ENCODE data around the gene NOP16.

NOP16 gene

DNA sequence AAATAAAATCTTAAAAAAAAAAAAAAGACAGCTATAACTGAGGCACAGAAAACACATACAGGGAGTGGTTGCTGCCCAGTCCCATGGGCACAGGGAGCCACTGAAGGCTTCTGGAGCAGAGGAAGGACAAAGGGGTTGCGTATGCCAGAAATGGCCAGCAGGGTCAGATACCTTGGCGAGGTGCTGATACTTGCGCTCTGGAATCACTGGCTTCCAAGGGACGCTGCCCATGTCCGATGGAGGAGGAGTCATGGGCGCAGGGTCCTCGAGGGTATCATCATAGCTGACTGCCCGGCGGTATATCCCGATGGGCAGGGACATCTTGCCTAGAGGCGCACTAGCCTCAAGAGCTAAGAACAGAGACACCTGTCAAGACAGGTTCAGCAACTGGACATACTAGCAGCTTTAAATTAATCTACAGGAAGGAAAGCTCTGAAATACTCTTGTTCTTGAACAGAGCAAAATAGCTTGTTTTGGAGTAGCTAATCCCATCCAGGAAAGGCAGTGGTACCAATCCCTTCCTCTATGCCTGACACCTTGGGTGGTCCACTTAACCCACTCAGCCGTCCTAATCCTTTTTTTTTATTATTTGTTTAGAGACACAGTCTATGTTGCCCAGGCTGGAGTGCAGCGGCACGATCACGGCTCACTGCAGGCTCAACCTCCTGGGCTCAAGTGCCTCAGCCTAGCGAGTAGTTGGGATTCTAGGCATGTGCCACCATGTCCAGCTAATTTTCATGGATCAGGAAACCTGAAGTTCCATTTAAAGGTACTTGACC, 32.8 kb downstream of the NOP16 start:
- TF ChIP-seq CREB1 (IDR thresholded peaks at IDR 0.05; ENCODE audit: low read depth) (no peak), USF1 (IDR thresholded peaks at IDR 0.05) (no peak), CEBPB (IDR thresholded peaks at IDR 0.05) (no peak), TEAD4 (IDR thresholded peaks at IDR 0.05) (no peak), EP300 (IDR thresholded peaks at IDR 0.05; ENCODE audit: borderline replicate concordance) (no peak), TCF12 (IDR thresholded peaks at IDR 0.05; ENCODE audit: low read depth) (no peak), YY1 (IDR thresholded peaks at IDR 0.05; ENCODE audit: low read depth) (no peak), NFIC (IDR thresholded peaks at IDR 0.05) (no peak), ZBTB7A (IDR thresholded peaks at IDR 0.05; ENCODE audit: low read depth) (no peak), EGR1 (IDR thresholded peaks at IDR 0.05) (no peak), TAF1 (IDR thresholded peaks at IDR 0.05; ENCODE audit: low read depth) (no peak), MAX (IDR thresholded peaks at IDR 0.05) (no peak), FOXM1 (IDR thresholded peaks at IDR 0.05; ENCODE audit: borderline replicate concordance, low read depth) (no peak), RAD21 (IDR thresholded peaks at IDR 0.05; ENCODE audit: low read depth) (no peak)
- TF ChIP-seq, protein P1, sequence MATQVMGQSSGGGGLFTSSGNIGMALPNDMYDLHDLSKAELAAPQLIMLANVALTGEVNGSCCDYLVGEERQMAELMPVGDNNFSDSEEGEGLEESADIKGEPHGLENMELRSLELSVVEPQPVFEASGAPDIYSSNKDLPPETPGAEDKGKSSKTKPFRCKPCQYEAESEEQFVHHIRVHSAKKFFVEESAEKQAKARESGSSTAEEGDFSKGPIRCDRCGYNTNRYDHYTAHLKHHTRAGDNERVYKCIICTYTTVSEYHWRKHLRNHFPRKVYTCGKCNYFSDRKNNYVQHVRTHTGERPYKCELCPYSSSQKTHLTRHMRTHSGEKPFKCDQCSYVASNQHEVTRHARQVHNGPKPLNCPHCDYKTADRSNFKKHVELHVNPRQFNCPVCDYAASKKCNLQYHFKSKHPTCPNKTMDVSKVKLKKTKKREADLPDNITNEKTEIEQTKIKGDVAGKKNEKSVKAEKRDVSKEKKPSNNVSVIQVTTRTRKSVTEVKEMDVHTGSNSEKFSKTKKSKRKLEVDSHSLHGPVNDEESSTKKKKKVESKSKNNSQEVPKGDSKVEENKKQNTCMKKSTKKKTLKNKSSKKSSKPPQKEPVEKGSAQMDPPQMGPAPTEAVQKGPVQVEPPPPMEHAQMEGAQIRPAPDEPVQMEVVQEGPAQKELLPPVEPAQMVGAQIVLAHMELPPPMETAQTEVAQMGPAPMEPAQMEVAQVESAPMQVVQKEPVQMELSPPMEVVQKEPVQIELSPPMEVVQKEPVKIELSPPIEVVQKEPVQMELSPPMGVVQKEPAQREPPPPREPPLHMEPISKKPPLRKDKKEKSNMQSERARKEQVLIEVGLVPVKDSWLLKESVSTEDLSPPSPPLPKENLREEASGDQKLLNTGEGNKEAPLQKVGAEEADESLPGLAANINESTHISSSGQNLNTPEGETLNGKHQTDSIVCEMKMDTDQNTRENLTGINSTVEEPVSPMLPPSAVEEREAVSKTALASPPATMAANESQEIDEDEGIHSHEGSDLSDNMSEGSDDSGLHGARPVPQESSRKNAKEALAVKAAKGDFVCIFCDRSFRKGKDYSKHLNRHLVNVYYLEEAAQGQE (IDR thresholded peaks at IDR 0.05; ENCODE audit: low read depth), result no peak

GRCh38 chr5:176353533-176353932, 34.9 kb downstream of the NOP16 start:
- TF ChIP-seq, protein P1 (IDR thresholded peaks at IDR 0.05; ENCODE audit: low read depth), result no peak
- TF ChIP-seq MAX (IDR thresholded peaks at IDR 0.05), result no peak
- no peak for TF ChIP-seq ZBTB7A (IDR thresholded peaks at IDR 0.05; ENCODE audit: low read depth)
- TF ChIP-seq TCF12 (IDR thresholded peaks at IDR 0.05; ENCODE audit: low read depth), result no peak
- TF ChIP-seq YY1 (IDR thresholded peaks at IDR 0.05; ENCODE audit: low read depth), result no peak
- TF ChIP-seq FOXM1 (IDR thresholded peaks at IDR 0.05; ENCODE audit: borderline replicate concordance, low read depth), result no peak
- no peak for TF ChIP-seq USF1 (IDR thresholded peaks at IDR 0.05)
- TF ChIP-seq TAF1 (IDR thresholded peaks at IDR 0.05; ENCODE audit: low read depth), result no peak
- no peak for TF ChIP-seq TEAD4 (IDR thresholded peaks at IDR 0.05)
- no peak for TF ChIP-seq RAD21 (IDR thresholded peaks at IDR 0.05; ENCODE audit: low read depth)
- no peak for TF ChIP-seq EGR1 (IDR thresholded peaks at IDR 0.05)
- TF ChIP-seq NFIC (IDR thresholded peaks at IDR 0.05), result no peak
- TF ChIP-seq EP300 (IDR thresholded peaks at IDR 0.05; ENCODE audit: borderline replicate concordance), result no peak

GRCh38 chr5:176352116-176352878, 36.1 kb downstream of the NOP16 start:
- TF ChIP-seq USF1 (IDR thresholded peaks at IDR 0.05) (no peak), FOXM1 (IDR thresholded peaks at IDR 0.05; ENCODE audit: borderline replicate concordance, low read depth) (no peak), MAX (IDR thresholded peaks at IDR 0.05) (no peak), TCF12 (IDR thresholded peaks at IDR 0.05; ENCODE audit: low read depth) (no peak), TAF1 (IDR thresholded peaks at IDR 0.05; ENCODE audit: low read depth) (no peak), TEAD4 (IDR thresholded peaks at IDR 0.05) (no peak), YY1 (IDR thresholded peaks at IDR 0.05; ENCODE audit: low read depth) (no peak), NFIC (IDR thresholded peaks at IDR 0.05) (no peak), EP300 (IDR thresholded peaks at IDR 0.05; ENCODE audit: borderline replicate concordance) (no peak), CEBPB (IDR thresholded peaks at IDR 0.05) (no peak), EGR1 (IDR thresholded peaks at IDR 0.05) (no peak), ZBTB7A (IDR thresholded peaks at IDR 0.05; ENCODE audit: low read depth) (no peak), RAD21 (IDR thresholded peaks at IDR 0.05; ENCODE audit: low read depth) (no peak), CREB1 (IDR thresholded peaks at IDR 0.05; ENCODE audit: low read depth) (no peak)
- TF ChIP-seq, protein P1 (IDR thresholded peaks at IDR 0.05; ENCODE audit: low read depth), result no peak
